Embryonic facial prominence (tissue), 1 donor: Measurements from ENCODE around the gene TEKT3.

Experiments
- DNase-seq: peaks from one replicate; pipeline ENCODE4 v3.0.0-alpha.2; 2016; ENCODE audit errors: extremely low spot score

Gene TEKT3

DNA sequence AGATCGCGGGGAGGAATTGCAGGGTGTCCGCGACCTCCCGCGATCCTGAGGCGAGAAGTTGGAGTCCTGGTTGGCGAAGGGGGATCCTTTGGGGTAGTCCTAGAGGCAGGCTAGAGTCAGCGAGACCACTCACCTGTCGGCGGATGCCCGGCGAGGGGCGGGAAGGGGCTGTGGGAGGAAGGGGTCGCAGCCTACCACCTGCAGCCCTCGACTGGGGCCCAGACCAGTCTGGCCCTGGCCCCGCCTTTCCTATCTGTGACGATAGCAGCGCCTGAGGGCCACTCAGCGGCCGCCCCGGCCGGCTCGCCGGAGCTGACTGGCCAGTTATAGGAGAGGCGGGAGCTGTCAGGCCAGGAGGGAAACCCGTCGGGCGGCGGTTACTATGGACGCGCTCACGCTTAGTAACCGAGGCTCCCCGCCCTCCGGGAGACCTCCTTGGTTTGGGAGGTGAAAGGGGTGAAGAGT is at the start of gene TEKT3:
Gene TEKT3 (minus strand): TSS at position 213 of the 465 bp plus-strand sequence. CDS start 10,012 bp downstream, outside the sequence.
- no peak for DNase-seq

DNA sequence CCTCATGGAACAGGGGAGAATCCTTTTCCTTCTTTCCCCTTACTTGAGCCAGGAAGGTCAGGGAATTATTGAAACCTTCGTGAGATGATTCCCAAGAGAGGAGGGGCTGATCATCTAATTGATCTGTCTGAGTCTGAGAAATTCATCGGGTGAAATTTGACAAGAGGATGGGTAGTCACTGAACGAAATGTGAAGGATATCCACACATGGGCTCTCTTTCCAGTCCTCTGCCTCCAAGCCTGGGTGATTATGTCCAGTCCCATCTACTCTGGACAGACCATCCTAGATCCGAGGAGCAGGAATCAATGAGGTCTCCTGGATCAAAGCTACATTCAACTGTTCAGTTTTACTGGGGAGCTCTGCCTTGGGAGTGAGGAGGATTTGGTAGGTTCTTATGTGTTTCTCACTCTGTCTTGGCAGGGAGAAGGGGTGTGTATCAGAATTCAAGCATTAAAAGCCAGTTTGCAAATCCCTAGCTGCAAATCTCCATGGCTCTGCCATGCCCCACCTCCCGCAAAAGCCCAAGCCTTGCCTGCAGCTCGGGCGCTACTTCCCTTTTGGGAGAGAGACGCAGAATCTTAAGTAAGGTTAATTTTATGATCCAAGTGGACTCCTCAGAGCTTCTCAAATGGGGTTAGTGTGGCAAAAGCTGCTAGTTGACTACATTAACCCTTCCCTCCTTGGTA is 47.1 kb upstream of the TEKT3 start:
- no peak for DNase-seq

DNA sequence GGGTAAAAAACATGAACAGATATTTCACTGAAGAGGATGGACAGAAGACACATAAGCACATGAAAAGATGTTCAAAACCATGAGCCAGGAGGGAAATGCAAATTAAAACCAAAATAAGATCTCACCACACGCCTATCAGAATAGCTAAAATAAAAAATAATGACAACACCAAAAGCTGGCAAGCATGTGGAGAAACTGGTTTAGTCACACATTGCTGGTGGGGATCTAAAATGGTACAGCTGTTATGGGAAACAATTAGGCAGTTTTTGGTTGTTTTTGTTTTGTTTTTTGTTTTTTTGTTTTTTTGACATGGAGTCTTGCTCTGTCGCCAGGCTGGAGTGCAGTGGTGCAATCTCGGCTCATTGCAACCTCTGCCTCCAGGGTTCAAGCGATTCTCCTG is 44.7 kb upstream of the TEKT3 start:
- no peak for DNase-seq

DNA sequence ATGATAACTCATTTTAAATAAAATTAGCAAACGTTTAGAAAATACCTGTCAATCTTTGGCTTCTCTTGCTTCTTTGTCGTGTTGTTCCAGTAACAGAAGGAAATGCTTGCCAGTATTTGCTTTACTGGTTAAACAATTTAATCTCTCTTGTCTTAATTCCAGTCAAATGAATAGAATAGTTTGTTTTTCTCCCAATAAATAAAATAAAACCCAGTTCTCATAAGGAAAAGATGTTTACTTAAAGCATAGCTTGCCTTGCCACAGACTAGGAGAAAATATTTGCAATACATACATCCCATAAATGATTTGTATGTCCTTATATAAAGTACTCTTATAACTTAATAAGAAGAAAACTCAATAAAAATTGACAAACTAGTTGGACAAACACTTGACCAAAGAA is 43.9 kb upstream of the TEKT3 start:
- DNase-seq: no peak

DNA sequence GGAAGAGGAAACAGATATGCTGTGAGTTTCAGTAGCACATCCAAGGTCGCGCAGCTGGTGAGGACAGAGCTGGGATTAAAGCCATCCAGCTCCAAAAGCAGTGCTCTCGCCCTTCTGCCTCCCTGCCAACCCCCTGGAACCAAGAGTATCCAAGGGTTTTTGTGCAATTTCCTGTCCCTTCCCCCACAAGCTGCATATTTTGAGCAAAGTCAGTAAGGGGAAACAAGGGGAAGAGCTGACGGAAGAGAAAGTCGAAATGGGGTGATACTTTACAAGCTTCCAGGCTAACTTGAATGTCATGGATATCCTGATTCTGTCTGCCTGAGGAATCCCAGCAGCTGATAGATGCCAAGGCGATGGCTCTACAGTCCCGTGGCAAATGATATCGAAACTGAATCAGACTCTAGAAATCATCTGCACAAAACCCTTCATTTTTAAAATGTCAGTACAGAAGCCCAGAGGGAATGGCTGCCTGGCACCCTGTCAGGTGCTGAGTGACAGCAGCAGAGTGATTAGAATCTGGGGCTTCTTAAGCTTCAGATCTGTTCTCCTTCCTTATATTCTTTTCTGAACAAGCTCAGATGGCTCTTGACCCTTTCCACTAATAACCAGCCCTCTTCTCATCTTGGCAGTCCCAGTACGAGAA is 42.9 kb upstream of the TEKT3 start:
- no peak for DNase-seq

DNA sequence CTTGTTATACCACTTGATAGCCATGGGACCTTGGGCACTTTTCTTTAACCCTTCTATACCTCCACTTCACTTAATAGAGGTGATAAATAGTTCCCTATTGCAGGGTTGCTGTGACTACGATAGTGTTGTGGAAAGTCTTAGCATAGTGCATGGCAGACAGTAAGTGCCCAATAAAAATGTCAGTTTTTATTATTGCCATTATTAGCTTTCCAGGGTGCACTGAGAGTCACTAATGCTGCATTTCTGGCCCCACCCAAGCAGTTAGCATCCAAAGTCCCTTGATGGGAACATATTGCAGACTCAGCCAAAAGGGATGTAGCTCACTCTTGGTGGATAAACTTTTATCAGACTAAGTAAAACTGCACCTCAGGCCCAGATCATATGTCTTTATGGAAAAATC is 41.5 kb upstream of the TEKT3 start:
- no peak for DNase-seq

DNA sequence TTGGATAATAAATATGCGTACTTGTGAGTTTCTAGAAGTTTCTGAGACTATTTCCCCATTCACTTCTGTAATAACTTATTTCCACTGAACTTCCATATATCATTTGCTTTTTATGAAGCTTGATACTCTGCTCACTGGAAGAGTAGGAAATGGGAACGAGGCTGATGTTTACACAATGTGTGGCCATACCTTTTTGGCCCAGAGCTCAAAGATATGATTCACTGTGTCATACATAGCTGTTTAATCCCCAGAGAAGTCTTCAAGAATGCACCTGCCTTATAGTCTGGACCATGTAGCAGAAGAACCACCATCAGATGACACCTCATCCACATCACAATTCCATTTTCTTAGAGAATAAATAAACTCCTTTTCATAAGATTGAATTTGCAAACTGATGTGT is 40.3 kb upstream of the TEKT3 start:
- DNase-seq: no peak

DNA sequence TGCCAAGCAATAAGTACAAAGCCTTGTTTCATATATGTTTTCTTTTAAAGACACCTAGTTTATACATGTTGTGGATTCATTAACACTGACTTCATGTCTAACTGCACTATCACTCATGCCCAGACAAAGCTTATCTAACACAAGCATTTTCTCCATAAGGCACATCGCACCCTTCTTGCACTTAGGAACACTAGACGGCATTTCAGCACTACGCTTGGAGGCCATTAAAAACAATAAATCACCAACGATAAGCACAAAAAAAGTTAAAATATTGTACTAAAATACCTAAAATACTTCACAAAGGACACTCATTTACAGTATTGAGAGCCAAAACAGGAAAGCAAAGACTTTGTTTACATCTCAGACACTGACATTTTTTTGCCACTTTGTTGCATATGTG is 39.0 kb upstream of the TEKT3 start:
- no peak for DNase-seq

DNA sequence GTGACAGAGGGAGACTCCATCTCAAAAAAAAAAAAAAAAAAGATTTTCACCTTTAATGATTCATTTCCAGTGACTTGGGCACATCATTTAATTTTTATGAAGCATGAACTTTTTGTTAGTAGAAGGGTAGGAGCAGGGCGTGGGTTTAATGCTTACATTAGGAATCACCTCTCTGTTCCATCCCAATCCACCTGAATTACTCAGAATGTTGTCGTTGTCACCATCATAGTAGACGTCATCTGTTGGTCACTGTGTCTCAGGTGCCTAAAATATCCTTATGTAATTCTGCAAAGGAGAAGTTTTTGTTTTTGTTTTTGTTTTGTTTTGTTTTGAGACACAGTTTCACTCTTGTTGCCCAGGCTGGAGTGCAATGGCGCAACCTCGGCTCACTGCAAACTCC is 38.3 kb upstream of the TEKT3 start:
- DNase-seq: no peak

DNA sequence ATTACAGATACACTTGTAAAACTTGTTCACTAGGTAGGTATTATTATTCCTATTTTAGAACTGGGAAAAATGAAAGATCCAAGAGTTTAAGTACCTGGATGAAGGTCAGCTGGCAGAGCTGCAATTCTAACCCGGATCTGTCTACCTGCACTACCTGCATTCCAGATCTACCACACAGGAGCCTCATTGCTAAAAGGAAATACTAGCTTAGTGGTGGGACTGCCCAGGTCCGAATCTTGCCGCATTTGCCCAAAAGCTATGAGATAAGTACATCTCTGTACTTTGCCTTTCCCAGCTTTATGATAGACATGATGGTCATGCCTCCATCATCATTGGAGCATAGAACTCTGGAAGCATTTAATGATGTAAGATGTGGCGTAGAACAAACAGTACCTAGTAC is 36.8 kb upstream of the TEKT3 start:
- peak; percentile 5 for DNase-seq

DNA sequence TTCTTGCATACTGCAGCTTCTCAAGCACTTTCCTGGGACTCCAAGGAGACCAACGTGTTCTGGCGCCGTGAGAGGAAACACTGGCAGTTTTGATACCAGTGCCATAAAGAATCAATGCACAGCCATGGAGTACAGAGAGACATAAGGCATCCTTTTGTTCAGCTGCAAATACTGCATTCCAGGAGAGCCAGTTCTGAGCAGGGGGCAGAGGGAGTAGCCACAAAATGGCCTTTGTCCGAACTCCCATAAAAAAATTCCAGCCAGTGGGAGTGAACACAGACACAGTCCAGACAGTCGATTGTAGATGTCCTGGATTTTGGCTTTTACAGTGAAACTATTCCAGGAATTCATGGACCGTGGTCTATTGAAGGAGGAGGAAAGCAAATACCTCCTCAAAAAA is 36.2 kb upstream of the TEKT3 start:
- peak; percentile 6 for DNase-seq

DNA sequence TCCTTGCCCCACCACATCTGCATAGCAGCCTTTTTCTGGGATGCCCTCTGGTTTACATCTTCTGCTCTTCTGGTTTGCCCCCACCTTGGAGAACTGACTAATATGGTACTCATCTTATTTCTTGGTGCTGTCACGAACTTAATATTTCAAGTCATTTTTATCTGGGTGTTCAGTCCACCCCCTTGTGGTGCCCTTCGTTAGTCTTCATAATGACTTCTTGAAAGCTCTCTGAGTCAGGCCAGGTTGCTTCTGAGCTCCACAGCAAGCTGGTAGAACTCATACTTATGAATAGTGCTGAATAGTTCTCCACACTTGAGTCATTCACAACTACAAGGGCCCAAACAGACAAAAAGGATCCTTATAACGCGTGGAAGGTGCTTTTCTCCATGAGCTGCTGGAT is 35.8 kb upstream of the TEKT3 start:
- DNase-seq: no peak

DNA sequence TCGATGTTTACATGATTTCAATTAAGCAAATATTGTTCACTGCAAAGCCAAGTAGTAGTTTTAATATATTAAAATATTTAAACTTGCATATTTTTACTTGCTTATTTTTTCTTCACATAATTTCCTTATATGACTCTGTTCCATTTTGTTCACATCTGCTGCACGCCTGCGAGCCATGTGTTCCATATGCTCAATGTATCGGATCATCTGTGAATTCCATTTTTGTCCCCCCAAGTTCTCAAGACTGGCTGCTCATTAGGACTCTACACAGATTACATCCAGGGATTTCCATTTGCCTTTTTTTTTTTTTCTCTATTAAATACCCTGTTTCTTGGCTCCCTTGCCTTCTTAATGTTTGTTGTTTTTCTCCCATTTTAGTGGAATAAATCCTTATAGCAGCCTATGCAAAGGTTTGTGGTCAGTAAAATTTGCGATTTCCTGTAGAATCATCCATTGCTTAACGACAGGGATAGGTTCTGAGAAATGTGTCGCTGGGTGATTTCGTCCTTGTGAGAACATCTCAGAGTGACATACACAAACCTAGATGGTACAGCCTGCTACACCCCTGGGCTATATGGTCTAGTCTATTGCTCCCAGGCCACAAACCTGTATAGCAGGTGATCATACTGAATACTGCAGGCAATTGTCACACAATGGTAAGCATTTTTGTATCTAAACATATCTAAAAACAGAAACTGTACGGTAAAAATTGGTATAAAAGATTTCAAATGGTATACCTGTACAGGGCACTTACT is 30.2 kb upstream of the TEKT3 start:
- no peak for DNase-seq

DNA sequence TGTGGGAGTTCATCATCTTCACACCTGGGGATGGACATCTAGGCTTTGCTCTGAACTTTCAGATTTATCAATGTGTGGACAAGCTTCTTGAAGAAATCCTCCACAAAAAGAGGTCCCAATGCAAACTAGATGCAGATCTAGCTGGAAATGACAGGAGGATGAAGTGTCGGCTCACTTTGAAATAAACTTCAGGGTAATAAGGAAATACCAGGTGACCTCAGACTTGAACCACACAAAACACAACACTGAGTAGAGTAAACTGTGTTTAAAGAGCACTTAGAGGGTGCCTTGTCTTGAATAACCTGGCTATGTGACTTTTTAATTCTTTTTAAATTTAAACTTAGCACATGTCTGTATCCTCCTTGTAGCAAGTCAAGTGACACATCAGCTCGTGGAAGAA is 27.2 kb upstream of the TEKT3 start:
- DNase-seq: no peak

DNA sequence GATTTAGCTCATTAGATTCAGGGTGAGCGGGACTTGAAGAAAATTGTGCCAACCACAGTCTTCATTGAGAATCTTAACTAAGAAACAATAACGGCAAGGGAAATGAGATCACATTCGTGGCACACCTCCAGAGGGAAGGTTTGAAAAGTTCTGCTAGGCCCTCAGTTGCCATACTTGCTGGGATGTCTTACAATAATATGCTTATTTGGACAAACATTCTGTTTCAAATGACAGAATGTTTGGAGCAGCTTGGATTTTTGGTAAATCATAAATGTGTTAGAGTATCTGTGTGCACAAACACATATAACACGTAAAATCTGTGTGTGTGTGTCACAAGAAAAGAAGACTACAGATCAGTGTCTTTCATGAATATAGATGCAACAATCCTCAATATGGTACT is 24.6 kb upstream of the TEKT3 start:
- DNase-seq: no peak

DNA sequence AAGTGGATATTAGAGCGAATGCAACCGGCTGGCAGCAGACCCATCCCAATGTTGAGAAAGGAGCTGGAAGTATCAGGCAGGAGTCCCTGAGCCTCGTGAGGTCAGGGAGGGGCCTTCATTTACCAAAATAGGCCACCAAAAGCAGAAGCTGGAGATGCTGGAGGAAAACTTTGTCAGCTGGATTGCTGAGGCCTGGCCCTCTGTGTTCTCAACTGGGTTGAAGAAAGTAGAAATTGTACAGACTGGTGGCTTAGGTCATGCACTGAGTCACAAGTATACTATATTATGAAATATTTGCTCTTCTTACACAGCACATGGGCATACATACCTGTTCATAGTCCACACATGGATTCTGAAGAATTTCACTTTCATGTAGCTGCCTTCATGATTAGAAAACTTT is 23.2 kb upstream of the TEKT3 start:
- DNase-seq: no peak

DNA sequence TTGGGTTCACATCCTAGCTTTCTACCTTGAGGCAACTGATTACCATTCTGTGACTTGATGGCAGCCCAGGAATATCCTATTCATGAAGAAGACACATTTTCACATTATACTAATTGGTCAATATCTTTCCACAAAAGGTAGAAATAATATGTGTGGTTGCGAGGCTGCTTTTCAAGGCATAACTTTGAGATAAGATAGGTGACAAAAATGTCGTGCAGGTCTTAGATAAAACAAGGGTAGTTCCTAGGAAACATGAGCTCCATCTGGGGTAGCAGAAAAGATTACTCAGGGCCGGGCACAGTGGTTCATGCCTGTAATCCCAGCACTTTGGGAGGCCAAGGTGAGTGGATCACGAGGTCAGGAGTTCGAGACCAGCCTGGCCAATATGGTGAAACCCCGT is 22.3 kb upstream of the TEKT3 start:
- no peak for DNase-seq

DNA sequence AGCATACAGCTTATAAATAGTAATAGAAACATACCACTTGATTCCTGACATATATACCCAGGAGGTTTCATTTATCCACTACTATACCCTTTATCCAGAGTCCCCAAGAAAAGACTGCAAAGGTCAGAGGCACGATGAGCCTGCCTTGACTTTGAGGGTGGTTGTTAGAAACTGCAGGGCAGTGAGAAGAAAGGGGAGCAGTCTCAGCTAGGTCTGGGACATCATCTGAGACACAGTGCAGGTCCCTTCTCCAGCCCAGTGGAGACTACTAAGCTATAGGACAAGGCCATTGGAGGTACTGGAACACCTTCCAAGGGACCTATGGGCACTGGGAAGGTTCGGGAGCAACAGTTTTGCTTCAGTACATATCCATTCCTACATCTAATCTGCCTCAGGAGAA is 20.2 kb upstream of the TEKT3 start:
- DNase-seq: no peak

DNA sequence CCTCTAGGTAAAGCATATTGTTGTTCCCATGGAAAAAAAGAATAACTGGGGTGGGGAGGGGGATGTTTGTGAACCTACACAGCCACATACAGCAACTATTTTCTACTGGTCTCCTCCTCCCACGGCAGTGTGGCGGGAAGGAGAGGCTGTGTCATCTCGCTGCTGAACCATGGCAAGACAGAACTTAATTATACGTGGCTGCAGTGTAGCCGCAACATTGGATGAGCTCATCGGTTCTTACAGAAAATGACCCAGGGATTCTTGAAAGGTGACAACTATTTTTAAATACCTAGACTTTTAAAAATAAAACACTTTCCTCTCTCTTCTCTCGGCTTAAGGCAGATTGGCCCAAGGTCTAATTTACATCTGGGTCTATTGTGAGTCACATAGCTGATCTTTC is 19.8 kb upstream of the TEKT3 start:
- DNase-seq: no peak

DNA sequence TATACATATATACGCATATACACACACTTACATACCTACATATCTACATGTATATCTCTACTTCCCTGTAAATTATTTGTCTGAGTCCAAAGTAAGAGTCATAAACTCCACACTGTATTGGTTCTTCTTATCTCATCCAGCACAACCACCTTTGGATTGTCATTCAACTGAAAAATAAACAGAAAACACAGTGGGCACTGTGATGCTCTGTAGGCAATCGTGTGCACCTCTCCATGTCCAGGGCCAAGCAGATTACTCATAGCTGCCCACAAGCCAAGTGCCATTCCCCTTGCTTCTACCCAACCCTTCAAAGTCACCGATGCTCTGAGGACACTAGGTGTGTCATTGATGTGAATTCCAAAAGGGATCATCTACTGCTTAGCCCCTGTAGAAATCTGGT is 12.9 kb upstream of the TEKT3 start:
- DNase-seq: no peak

DNA sequence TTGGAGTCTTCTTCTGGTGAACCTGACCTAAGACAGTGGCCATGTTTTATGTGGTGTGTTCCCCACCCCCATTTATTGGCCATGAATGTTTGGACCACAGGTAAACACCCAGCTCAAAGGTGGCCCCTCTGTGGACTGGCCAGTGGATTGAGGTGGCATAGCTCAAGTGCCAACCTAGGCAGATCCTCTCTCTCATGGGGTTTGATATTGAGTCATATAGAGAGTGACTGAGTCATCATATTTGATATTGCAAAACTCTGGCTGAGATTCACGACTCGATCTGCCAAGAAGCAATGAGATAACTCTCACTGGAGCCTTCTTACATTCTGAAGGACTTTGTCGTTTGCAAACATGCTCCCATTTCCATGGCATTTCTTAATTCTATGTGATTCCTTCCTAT is 10.5 kb upstream of the TEKT3 start:
- no peak for DNase-seq

DNA sequence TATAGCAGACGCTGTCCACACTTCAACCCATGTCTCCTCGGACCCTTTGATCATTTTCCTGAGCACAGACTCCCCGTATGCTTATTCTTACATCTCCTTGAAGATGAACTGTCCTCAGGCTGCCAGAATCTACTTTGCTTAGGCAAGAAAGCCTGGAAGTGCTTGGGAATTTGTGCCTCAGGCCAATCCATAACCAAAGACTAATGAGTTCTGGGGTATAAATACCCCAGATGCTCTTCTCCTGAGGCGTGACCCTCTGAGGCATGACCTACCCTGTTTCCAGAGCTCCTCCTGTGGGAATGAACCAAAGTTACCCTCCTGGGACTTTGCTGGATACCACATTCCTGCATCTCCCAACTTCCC is 10.1 kb upstream of the TEKT3 start:
- DNase-seq: no peak
